ENCODE data around the gene TBXAS1. TPM values are rescaled to one million over a fixed set of nuclear protein-coding genes. Genes with fewer than 3 reads are reported as not detected.

The TBXAS1 gene
- total and polyA plus RNA-seq, 2 experiments from 2014 or later = 1.3 TPM; not detected in 1

GRCh38 chr7:139871331-139871730 is 42.3 kb downstream of the TBXAS1 start:
- Histone ChIP-seq H3K79me2 (replicated peaks; ENCODE audit: insufficient read depth) (no peaks in the 10 kb centered on the region), H3K9me2 (ENCODE audit: insufficient read depth) (no peaks in the 10 kb centered on the region; the same call in 1 of the 2 replicates), H3K36me3 (ENCODE audit: insufficient read depth) (no peaks in the 10 kb centered on the region), H3K4me3 (no peak overlapping the region), H3K27me3 (ENCODE audit: insufficient read depth) (no peaks in the 10 kb centered on the region), H4K20me1 (replicated peaks; ENCODE audit: insufficient read depth) (no peaks in the 10 kb centered on the region), H2AFZ (no peak overlapping the region), H3K27ac (ENCODE audit: low read depth) (no peak overlapping the region), H3K4me1 (ENCODE audit: insufficient read depth) (no peaks in the 10 kb centered on the region), H3K4me2 (no peak overlapping the region), H3F3A (replicated peaks; ENCODE audit: low read depth) (no peaks in the 10 kb centered on the region)
- H3K36me3 Mint-ChIP-seq (ENCODE audit: low read depth) = no peaks in the 10 kb centered on the region
- ATAC-seq (no peak), DNase-seq (ENCODE audit: low spot score) (no peak)
- H3K4me1 Mint-ChIP-seq = no peaks in the 10 kb centered on the region
- TF ChIP-seq REST (IDR thresholded peaks at IDR 0.05; ENCODE audit: unreplicated experiment) (no peak), NANOG (IDR thresholded peaks at IDR 0.05; ENCODE audit: borderline replicate concordance) (no peak), CREB1 (CRISPR knock-in tag; IDR thresholded peaks at IDR 0.05; ENCODE audit: low read depth) (no peak), STAT1 (IDR thresholded peaks at IDR 0.05; ENCODE audit: unreplicated experiment) (no peak), ZNF331 (CRISPR knock-in tag; IDR thresholded peaks at IDR 0.05; ENCODE audit: low read depth) (no peak), JUNB (IDR thresholded peaks at IDR 0.05; ENCODE audit: unreplicated experiment) (no peak), ETS1 (IDR thresholded peaks at IDR 0.05) (no peak), ZNF462 (CRISPR knock-in tag; IDR thresholded peaks at IDR 0.05) (no peak), ZNF114 (CRISPR knock-in tag; IDR thresholded peaks at IDR 0.05) (no peak), POLR2AphosphoS5 (IDR thresholded peaks at IDR 0.05; ENCODE audit: low read depth) (no peak), CTCF (conservative IDR thresholded peaks at IDR 0.05; ENCODE audit: low read depth in 2 of 2) (no peak), EZH2phosphoT487 (IDR thresholded peaks at IDR 0.05; ENCODE audit: unreplicated experiment) (no peak), EZH2 (IDR thresholded peaks at IDR 0.05; ENCODE audit: low read depth, unreplicated experiment) (no peak)
- H3K27me3 Mint-ChIP-seq (ENCODE audit: insufficient read depth, low read depth, poor library complexity) = no peaks in the 10 kb centered on the region
- H3K4me3 Mint-ChIP-seq = no peak overlapping the region
- no peaks in the 10 kb centered on the region for H3K9me3 Mint-ChIP-seq
- no peak overlapping the region for H3K27ac Mint-ChIP-seq
